ENCODE results near the gene FCAMR.

FCAMR gene

GRCh38 chr1:207019161-207019560, 48.9 kb upstream of the FCAMR start:
- H3K9me3 ChIP-seq (ENCODE audit: control insufficient read depth, insufficient read depth, low read depth, low read length): no peaks in the 10 kb centered on the region
- ChIA-PET CTCF (interaction anchor here (0.5 to 1.4 kb wide), 3 partner anchors 14 to 31 kb away, joined by 3 to 5 read pairs (median 3); no protein-coding TSS in a partner anchor), POLR2A (interaction anchor here (0.7 kb wide), 1 partner anchor 34 kb away, joined by 4 read pairs; the partner anchor contains the start of gene PFKFB2)
- TF ChIP-seq ZNF391 (tag by site-specific recombination; IDR thresholded peaks at IDR 0.05; ENCODE audit: borderline replicate concordance, low read depth) (no peak), ZNF280D (tag by site-specific recombination; IDR thresholded peaks at IDR 0.05) (no peak), ZNF843 (tag by site-specific recombination; IDR thresholded peaks at IDR 0.05) (no peak), CTCF (tag by site-specific recombination; IDR thresholded peaks at IDR 0.05) (no peak), ZNF837 (tag by site-specific recombination; IDR thresholded peaks at IDR 0.05) (no peak), PRDM10 (tag by site-specific recombination; IDR thresholded peaks at IDR 0.05) (no peak), ZNF791 (tag by site-specific recombination; IDR thresholded peaks at IDR 0.05) (no peak), ZNF146 (tag by site-specific recombination; IDR thresholded peaks at IDR 0.05) (no peak), PRDM6 (tag by site-specific recombination; IDR thresholded peaks at IDR 0.05) (no peak), ZNF416 (tag by site-specific recombination; IDR thresholded peaks at IDR 0.05) (no peak), ZNF623 (tag by site-specific recombination; IDR thresholded peaks at IDR 0.05) (no peak), ZSCAN30 (tag by site-specific recombination; IDR thresholded peaks at IDR 0.05) (no peak), ZNF521 (tag by site-specific recombination; IDR thresholded peaks at IDR 0.05) (no peak), PATZ1 (tag by site-specific recombination; IDR thresholded peaks at IDR 0.05) (no peak), ZNF350 (tag by site-specific recombination; IDR thresholded peaks at IDR 0.05) (no peak), ZNF398 (tag by site-specific recombination; IDR thresholded peaks at IDR 0.05) (no peak)
- no peak overlapping the region for H3K4me3 ChIP-seq (ENCODE audit: low read depth, low read length)
- no peaks in the 10 kb centered on the region for H3K36me3 ChIP-seq (ENCODE audit: control insufficient read depth in 2 of 2, insufficient read depth in 1 of 2, low read length in 2 of 2)
- no peak overlapping the region for H3K27ac ChIP-seq (ENCODE audit: extremely low read depth, low read depth, low read length)
- no peaks in the 10 kb centered on the region for H3K4me1 ChIP-seq (ENCODE audit: control insufficient read depth, insufficient read depth, low read length)

Data from HEK293 (cell line).